Stimulated activated CD8-positive, alpha-beta memory T cell treated with anti-CD3 and anti-CD28 coated beads, Interleukin-4, amount 100 ng/mL, for 48 hours (primary cell): ENCODE data around the gene DHTKD1.
"Not testable (repeated sequence)": the region's sequence is repeated elsewhere in the genome, so short reads cannot be mapped to it uniquely, and the experiment has no call there.

Experiments used
- DNase-seq: peaks from one replicate; pipeline ENCODE4 v3.0.0-alpha.2; 2020

The DHTKD1 gene

DNA sequence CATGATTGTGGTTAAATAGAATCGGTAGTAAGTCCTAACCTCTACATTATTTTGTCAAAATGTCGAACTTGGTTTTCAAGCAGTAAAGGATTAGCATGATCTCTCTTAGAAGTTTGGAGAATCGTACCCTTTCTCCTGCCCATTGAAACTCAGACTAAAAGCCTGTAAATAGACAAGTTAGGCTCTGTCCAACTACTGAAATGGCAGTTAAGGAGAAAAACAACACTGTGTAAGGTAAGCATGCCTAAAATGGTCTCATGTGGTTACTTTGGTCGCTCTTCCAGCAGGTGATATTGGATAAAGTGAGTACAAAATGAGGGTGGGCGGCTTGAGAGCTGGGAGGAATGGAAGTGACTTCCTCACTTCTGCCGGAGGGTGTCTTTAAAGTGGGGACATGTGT lies 85.8 kb downstream of the DHTKD1 start:
- no peak for DNase-seq

DNA sequence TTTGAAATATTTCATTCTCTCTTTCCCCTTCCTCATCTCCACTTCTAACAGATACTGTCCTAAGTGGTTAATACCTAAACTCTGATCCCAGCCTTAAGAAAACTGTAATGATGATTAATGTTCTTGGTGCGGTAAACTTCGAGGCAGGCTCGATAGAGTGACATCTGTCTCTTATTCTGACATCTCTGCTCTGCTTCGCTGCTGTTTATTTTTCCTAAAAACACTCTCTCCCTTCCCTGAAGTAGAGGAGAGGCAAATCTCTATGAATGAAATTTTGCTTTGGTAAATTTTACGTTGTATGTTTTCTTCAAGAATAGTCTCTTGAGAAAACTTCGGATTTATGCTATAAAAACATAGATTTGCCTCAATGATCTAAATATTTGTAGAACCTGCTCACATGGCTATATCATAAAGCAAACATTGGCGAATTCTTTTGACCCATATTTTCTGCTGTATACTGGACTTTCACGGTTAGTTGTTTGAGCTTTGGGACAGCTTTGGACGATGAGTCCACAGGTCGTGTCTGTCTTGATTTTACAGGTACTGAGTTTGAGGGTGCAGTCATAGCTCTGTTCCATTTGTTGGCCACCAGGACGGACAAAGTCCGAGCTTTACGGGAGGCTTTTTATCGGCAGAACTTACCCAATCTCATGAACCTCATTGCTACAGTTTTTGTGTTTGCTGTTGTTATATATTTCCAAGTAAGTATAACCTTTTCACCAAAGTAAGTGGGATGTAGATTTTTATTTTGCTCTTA lies 87.8 kb downstream of the DHTKD1 start:
- DNase-seq, result no peak

DNA sequence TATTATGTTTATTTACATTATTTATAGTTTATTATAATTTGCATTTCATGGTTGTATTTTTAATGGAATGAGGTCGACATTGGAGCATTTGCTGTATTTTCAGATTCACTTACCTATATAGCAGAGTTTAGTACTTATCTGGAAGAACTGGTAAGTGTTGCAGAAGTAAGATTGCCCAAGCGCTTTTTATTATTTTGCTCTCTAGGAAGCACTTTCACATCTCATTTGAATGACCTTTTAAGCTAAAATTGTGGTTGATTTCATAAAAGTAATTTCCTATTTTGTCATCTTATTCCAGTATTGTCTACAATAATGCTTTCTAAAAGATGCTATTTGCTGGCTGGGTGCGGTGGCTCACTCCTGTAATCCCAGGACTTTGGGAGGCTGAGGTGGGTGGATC lies 89.4 kb downstream of the DHTKD1 start:
- DNase-seq, result no peak

DNA sequence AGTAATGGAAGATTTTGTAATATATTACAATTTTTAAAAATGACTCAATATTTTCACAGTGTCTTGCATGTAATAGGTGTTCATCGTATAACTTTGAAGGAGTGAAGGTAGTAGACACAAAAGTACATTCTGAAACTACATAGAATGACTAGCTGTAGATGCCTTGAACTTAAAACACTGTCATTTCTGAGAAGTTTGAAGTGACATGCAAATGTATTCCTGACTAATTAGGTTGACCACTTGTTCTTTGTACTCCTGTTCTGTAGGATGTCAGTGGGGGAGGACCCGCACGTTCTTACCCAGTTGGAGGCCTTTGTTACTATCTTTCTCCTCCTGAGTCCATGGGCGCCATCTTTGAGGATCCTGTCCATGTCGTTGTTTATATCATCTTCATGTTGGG lies 91.9 kb downstream of the DHTKD1 start:
- no peak for DNase-seq

DNA sequence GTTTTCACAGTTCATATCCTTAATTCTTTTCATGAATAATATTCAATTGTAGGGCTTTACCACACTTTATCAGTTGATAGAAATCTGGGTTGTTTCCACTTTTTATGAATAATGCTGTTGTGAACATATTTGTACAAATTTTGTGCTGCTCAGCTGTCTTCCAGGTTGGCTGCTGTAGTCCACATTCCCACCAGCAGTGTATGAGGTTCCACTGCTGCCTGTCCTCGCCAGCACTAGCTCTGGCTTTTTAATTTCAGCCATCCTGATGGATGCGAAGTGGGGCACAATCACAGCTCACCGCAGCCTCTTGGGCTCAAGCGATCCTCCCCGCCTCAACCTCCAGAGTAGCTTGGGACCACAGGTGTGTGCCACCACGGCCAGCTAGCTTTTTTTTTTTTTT lies 94.2 kb downstream of the DHTKD1 start:
- DNase-seq, result no peak

DNA sequence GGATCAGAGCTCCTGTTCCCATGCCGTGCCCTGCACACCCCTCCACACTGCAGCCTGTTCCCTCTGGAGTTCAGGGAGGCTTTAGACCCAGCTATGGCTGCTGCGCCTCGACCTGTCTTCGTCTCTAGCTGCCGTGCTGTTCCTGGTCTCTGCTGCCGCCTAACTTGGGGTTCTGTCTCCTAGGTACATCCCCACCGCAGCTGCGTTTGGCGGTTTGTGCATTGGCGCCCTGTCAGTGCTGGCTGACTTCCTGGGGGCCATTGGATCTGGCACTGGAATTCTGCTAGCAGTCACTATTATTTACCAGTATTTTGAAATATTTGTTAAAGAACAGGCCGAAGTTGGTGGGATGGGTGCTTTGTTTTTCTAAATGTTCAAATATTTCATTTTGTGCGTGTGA lies 95.3 kb downstream of the DHTKD1 start:
- DNase-seq, result no peak

DNA sequence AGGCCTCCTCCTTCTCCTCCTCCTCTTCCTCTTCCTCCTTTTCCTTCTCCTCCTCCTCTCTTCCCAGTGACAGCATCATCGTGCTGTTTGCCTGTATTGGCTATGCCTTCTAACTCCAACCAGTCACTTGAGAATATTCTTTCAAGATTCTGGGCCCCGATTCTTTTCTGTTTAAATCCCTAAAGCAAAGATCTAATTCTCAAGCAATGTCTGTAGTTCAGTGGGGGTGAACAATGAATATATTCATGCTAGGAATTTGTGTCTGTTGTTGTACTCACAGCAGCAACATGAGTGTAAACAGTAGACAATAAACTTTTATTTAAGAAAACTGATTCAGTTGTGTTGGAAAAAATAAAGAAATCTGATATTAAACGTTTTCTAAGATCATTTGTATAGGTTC lies 96.3 kb downstream of the DHTKD1 start:
- DNase-seq, result no peak

DNA sequence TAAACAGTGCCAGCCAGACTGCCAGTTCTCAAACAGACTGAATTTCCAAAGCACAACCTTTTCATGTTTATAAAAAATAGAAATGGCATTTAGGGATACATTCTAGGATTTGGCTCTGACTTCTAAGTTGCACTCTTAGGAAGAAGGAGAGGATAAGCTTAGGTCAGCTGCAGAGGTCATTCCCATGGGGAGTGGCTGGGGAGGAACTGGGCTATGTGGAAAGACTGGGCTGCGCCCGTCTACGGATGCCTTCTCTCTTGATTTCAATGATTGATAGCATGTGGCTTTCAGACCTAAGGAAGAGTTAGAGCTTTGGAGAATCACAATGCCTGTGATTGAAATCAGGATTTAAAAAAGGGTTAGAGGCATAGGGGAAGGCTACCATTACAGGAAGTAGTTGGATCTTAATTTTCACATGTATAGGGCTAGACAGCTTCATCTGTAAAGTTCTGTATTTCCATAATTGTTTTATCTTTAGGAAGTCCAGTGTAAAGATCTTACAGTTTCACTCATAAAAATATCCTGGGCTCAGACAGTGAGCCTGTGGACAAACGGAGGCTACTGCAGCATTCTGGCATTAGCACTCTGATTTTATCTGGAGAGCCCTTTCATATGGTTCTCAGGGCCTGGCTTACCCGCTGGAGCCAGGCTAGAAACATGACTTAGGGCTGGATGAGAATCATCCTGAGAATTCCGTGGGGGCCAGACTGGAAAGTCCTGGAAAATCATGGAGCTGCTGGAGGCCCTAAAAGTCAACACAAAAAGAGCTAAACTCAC lies 97.4 kb downstream of the DHTKD1 start:
- no peak for DNase-seq

DNA sequence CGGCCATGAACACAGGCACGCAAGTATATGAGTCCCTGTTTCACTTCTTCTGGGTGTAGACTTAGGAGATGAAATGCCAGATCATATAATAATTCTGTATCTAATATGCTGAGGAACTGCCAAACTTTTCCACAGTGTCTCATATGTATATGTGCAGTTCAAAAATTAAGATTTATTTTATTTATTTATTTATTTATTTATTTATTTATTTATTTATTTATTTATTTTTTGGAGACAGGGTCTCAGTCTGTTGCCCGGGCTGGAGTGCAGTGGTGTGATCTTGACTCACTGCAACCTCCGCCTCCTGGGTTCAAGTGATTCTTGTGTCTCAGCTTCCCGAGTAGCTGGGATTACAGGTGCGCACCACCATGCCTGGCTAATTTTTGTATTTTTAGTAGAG lies 102.8 kb downstream of the DHTKD1 start:
- DNase-seq, result not testable (repeated sequence)
